Gastrocnemius medialis (tissue), 4 donors: ENCODE results near the gene TSPAN9. TPM values are rescaled to one million over a fixed set of nuclear protein-coding genes. Genes with fewer than 3 reads are reported as not detected.

Experiments
- ATAC-seq, 2 donors: fragments of 150-250 bp; one replicate each; pipeline ENCODE4 v1.9.1; 2016
- DNase-seq, 2 donors: peaks; one replicate each; pipeline ENCODE4 v3.0.0-alpha.2; 2019
- H3K27ac ChIP-seq, 4 donors: fragments of 200-600 bp; sonication (generic); 1 replicate in 1 of 4; 2 replicates in 3 of 4; pipeline ENCODE4 v1.5.1; 2016 to 2018; ENCODE audit warnings: mild to moderate bottlenecking in 2 of 4, moderate library complexity in 1 of 4
- H3K27me3 ChIP-seq, 3 donors: fragments of 200-600 bp; sonication (generic) in 2 of 3; 1 replicate in 1 of 3; 2 replicates in 2 of 3; pipeline versions ENCODE4 v1.5.1 to v1.6.0; 2016 to 2019; ENCODE audit warnings: mild to moderate bottlenecking in 1 of 3, moderate library complexity in 1 of 3
- H3K36me3 ChIP-seq, 2 donors: fragments of 200-600 bp; sonication (generic) in 1 of 2; one replicate each; pipeline ENCODE4 v1.5.1; 2017 to 2018
- H3K4me1 ChIP-seq, 2 donors: fragments of 200-600 bp; sonication (generic) in 1 of 2; one replicate each; pipeline ENCODE4 v1.5.1; 2016 to 2017; ENCODE audit warnings: mild to moderate bottlenecking in 2 of 2
- H3K4me3 ChIP-seq, 4 donors: fragments of 200-600 bp; sonication (generic) in 3 of 4; 1 replicate in 1 of 4; 2 replicates in 3 of 4; pipeline ENCODE4 v1.5.1; 2016 to 2019; ENCODE audit warnings: mild to moderate bottlenecking in 2 of 4
- H3K9me3 ChIP-seq, 3 donors: fragments of 200-600 bp; sonication (generic) in 2 of 3; 1 replicate in 1 of 3; 2 replicates in 2 of 3; pipeline ENCODE4 v1.5.1; 2016 to 2019
- POLR2A ChIP-seq, 2 donors: fragments of 450-650 bp; IDR thresholded peaks; one replicate each; pipeline ENCODE4 v1.6.1; 2017; ENCODE audit warnings: antibody characterized with exemption in 2 of 2, mild to moderate bottlenecking in 2 of 2, moderate library complexity in 2 of 2
- in situ Hi-C, 4 donors: fragments of 200-750 bp; cut with MboI; loops; one replicate each; pipeline versions ENCODE4 v1.15.0 to v1.8.0; 2017; ENCODE audit warnings: low sequenced_read_pairs in 4 of 4
- intact Hi-C: fragments of 100-400 bp; cut with DNase I; formaldehyde crosslinking; loops from one replicate; pipeline ENCODE4 v1.15.1; 2023; ENCODE audit warnings: low total_unique reads
- total RNA-seq, 4 donors: library from RNA; depleted of rRNA; stranded (reverse); fragments of >200 nt; gene quantifications; one replicate each; pipeline versions ENCODE4 v1.1.0 to v1.2.3, GENCODE V29; 2016
- TF ChIP-seq, protein P1 (sequence below), 5 experiments: fragments of 450-650 bp in 3 of 5; fragments of 200-600 bp in 2 of 5; sonication (generic) in 2 of 5; IDR thresholded peaks in 4 of 5; conservative IDR thresholded peaks in 1 of 5; 1 replicate in 4 of 5; 2 replicates in 1 of 5; pipeline ENCODE4 v1.5.1; 2016 to 2019; ENCODE audit warnings: antibody characterized with exemption in 5 of 5, mild to moderate bottlenecking in 3 of 5, moderate library complexity in 3 of 5

TSPAN9 gene
- total RNA-seq, 4 donors from 2014 or later = 4.7 to 9.4 (median 7.4) TPM

DNA sequence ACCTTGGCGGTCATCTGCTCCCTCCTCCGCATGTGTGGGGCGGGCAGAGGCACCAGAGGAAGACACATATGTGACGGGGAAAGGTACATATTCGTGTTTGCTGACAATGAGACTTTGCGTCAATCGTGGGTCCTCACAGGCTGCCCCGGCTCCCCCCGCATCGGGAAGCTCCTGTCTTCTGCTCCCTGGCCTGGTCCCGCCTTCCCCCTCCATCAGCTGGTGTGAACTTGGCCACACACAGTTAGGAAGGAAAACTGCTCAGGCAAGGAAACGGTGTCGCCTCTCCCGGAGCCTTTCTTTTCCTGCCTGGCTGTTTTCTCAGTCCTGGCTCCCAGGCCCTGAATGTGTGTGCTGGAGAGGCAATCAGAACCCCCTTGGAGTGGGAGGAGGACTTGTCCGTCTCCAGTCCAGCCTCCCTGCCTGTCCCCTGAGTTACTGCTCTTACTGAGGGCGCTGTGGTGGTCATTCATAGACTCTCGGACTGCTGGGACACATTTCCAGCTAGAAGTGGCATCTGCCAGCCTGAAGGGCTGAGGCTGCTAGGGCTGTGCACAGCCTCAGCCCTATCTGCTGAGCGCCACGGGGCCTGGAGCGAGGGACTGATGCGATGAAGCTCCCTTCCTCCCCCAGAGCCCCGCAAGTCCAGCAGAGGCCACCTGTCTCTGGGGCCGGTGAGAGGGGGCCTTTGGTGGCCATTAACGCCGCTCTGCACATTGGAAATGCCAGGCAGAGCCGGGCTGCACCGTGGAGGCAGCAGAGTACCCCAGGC, 44.2 kb upstream of the TSPAN9 start:
- in situ Hi-C loops = loop anchor here in 3 of 4 donors (5.0 to 25.0 kb wide), 5 partner anchors 76 to 178 kb away; partner anchors contain the start of genes TEAD4 (in 2 of the 3), FOXM1 (in 1 of the 3), RHNO1 (in 1 of the 3) and TEX52 (in 1 of the 3)

DNA sequence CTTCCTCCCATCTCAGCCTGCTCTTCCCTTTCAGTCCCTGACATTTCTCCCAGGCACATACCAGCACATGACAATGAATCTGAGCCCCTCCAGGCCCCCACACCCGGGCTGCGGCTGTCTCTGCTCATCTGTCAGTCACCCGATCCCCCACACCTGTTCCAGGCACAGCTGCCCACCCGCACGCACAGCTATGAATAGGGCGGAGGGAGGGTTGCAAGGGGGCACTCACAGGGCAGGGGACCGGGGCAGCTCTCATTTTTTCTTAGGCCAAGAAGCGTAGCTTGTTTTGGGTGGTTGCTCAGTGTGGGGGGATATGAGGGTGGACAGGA, 43.7 kb upstream of the TSPAN9 start:
- peak in 1 of 2 donors; percentile 46 for TF ChIP-seq POLR2A (IDR thresholded peaks at IDR 0.05)
- TF ChIP-seq, protein P1, sequence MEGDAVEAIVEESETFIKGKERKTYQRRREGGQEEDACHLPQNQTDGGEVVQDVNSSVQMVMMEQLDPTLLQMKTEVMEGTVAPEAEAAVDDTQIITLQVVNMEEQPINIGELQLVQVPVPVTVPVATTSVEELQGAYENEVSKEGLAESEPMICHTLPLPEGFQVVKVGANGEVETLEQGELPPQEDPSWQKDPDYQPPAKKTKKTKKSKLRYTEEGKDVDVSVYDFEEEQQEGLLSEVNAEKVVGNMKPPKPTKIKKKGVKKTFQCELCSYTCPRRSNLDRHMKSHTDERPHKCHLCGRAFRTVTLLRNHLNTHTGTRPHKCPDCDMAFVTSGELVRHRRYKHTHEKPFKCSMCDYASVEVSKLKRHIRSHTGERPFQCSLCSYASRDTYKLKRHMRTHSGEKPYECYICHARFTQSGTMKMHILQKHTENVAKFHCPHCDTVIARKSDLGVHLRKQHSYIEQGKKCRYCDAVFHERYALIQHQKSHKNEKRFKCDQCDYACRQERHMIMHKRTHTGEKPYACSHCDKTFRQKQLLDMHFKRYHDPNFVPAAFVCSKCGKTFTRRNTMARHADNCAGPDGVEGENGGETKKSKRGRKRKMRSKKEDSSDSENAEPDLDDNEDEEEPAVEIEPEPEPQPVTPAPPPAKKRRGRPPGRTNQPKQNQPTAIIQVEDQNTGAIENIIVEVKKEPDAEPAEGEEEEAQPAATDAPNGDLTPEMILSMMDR (IDR thresholded peaks at IDR 0.05 in 4 of 5, conservative IDR thresholded peaks at IDR 0.05 in 1 of 5) = no peak
- peaks cover 0 to 19% of the 10 kb centered on the region in 2 donors for H3K36me3 ChIP-seq
- H3K27me3 ChIP-seq = no peaks in the 10 kb centered on the region
- ATAC-seq (peak; percentile 48 to 68), DNase-seq (peak; percentile 38 to 92)
- H3K9me3 ChIP-seq = no peaks in the 10 kb centered on the region
- intact Hi-C loops (no loop called here), in situ Hi-C loops (loop anchor here in 3 of 4 donors (5.0 to 25.0 kb wide), 5 partner anchors 76 to 179 kb away; partner anchors contain the start of genes TEAD4 (in 2 of the 3), FOXM1 (in 1 of the 3), RHNO1 (in 1 of the 3) and TEX52 (in 1 of the 3))
- H3K4me3 ChIP-seq = peak overlapping the region; percentile 14 to 33 (median 22)
- H3K4me1 ChIP-seq = peaks cover 24 to 36% of the 10 kb centered on the region in 2 donors
- H3K27ac ChIP-seq = peak overlapping the region; percentile 78 to 95 (median 91)

More for the DNA sequence above, 44.2 kb upstream of the TSPAN9 start:
- TF ChIP-seq POLR2A (IDR thresholded peaks at IDR 0.05) = no peak
- TF ChIP-seq, protein P1 (IDR thresholded peaks at IDR 0.05 in 4 of 5, conservative IDR thresholded peaks at IDR 0.05 in 1 of 5) = no peak
- H3K4me1 ChIP-seq = peaks cover 24 to 36% of the 10 kb centered on the region in 2 donors
- H3K4me3 ChIP-seq = peak overlapping the region in 3 of 4 donors; percentile 14 to 33 (median 24)
- H3K9me3 ChIP-seq = no peaks in the 10 kb centered on the region
- no peaks in the 10 kb centered on the region for H3K27me3 ChIP-seq
- H3K36me3 ChIP-seq = peaks cover 0 to 19% of the 10 kb centered on the region in 2 donors
- intact Hi-C loops = no loop called here
- peak overlapping the region; percentile 78 to 95 (median 91) for H3K27ac ChIP-seq
- ATAC-seq (peak; percentile 42 to 58), DNase-seq (peak in 1 of 2 donors; percentile 65)

DNA sequence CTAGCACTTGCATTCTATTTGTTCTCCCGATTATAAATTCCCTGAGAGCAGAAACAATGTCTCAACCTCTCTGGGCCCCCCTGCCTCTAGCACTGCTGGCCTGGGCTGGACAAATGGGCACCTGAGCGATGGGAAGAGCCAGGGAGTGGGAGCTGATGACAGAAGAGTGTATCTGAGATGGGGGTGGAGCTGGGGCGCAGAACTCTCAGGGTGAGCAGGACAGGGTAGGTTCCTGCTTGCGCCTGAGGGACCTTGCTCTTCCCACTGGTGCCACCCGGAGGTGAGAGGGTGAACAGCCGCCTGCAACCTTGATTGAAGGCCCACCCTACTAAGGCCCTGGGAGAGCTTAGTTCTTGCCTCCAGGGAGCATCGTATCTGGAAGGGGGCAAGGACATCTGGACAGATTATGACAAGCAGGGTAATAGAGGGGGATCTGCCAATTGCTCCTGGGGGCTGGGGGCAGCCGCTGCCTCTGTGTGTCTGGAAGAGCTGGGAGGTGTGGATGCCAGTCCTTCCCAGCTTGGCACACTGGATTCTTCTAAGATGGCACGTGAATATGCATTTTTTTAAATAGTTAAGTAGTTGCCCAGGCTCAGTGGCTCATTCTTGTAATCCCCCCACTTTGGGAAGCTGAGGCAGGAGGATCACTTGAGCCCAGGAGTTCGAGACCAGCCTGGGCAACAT, 43.0 kb upstream of the TSPAN9 start:
- ATAC-seq = peak; percentile 79 to 81
- Histone ChIP-seq H3K4me1 (peaks cover 24 to 36% of the 10 kb centered on the region in 2 donors), H3K27ac (peak overlapping the region; percentile 78 to 95 (median 91)), H3K4me3 (peak overlapping the region in 3 of 4 donors; percentile 20 to 33 (median 24)), H3K27me3 (no peaks in the 10 kb centered on the region), H3K9me3 (no peaks in the 10 kb centered on the region), H3K36me3 (peaks cover 0 to 18% of the 10 kb centered on the region in 2 donors)
- peak; percentile 67 to 94 for DNase-seq
- in situ Hi-C loops (loop anchor here in 3 of 4 donors (5.0 to 25.0 kb wide), 5 partner anchors 77 to 179 kb away; partner anchors contain the start of genes TEAD4 (in 2 of the 3), FOXM1 (in 1 of the 3), RHNO1 (in 1 of the 3) and TEX52 (in 1 of the 3)), intact Hi-C loops (loop anchor here (1.0 to 2.0 kb wide), 3 partner anchors 30 to 143 kb away; partner anchors contain the start of gene TULP3)
- TF ChIP-seq, protein P1 (IDR thresholded peaks at IDR 0.05 in 4 of 5, conservative IDR thresholded peaks at IDR 0.05 in 1 of 5) = peak; percentile 83 to 91 (median 89)
- peak in 1 of 2 donors; percentile 65 for TF ChIP-seq POLR2A (IDR thresholded peaks at IDR 0.05)

DNA sequence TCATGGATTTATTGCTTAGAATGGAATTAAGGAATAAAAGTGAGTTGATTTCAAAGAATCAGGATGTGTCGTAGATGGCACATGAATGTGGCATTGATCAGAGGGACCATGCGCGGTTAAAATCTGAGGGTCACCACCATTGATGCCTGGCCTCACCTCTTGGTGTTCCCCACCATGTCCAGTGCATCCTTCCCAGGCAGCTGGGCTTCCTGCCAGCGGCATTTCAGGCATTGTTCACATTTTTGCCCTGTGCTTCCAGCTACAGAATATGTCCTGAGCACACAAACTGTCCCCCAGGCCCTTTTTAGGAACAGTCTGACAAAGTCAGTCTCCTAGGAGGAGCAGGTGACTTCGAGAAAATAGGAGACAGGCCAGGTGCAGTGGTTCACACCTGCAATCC, 42.0 kb upstream of the TSPAN9 start:
- no peak for DNase-seq

More for the DNA sequence above, 42.0 kb upstream of the TSPAN9 start:
- Histone ChIP-seq H3K4me1 (peaks cover 24 to 36% of the 10 kb centered on the region in 2 donors), H3K27me3 (no peaks in the 10 kb centered on the region), H3K9me3 (no peaks in the 10 kb centered on the region), H3K27ac (no peak overlapping the region), H3K36me3 (peaks cover 0 to 18% of the 10 kb centered on the region in 2 donors), H3K4me3 (no peak overlapping the region)
- in situ Hi-C loops (loop anchor here (5.0 to 25.0 kb wide), 7 partner anchors 78 to 180 kb away; partner anchors contain the start of genes TEAD4 (in 2 of the 4), FOXM1 (in 1 of the 4), RHNO1 (in 1 of the 4) and TEX52 (in 1 of the 4)), intact Hi-C loops (loop anchor here (2.0 kb wide), 2 partner anchors 72 to 144 kb away; partner anchors contain the start of gene TULP3)
- TF ChIP-seq, protein P1 (IDR thresholded peaks at IDR 0.05 in 4 of 5, conservative IDR thresholded peaks at IDR 0.05 in 1 of 5) = no peak
- no peak for TF ChIP-seq POLR2A (IDR thresholded peaks at IDR 0.05)
- ATAC-seq = no peak
